Calu3 (cell line): ENCODE data around the gene TBC1D19. TPM values are rescaled to one million over a fixed set of nuclear protein-coding genes. Genes with fewer than 3 reads are reported as not detected.
"Not testable (repeated sequence)": the region's sequence is repeated elsewhere in the genome, so short reads cannot be mapped to it uniquely, and the experiment has no call there.

Experiments used
- BruUV-seq: library from RNA; stranded (reverse); fragments of 400-500 nt; replicated peaks from 2 replicates; lab custom pipeline; 2021; lab: Mats Ljungman, UMichigan
- CTCF ChIA-PET: fragments of 300-600 bp; sonication (Branson Sonifier 250); formaldehyde crosslinking; loops from one replicate; lab custom pipeline; 2022; ENCODE audit warnings: antibody characterized with exemption; lab: Charles Lee
- DNase-seq: peaks from one replicate; pipeline ENCODE4 v3.0.0; 2022
- H3K27ac Mint-ChIP-seq: one replicate; pipeline ENCODE4 v1.8.0; 2022; ENCODE audit warnings: mixed read lengths; ENCODE audit not compliant: unreplicated experiment
- H3K27me3 Mint-ChIP-seq: one replicate; pipeline ENCODE4 v1.8.0; 2022; ENCODE audit warnings: mixed read lengths; ENCODE audit not compliant: unreplicated experiment
- H3K36me3 Mint-ChIP-seq: one replicate; pipeline ENCODE4 v1.8.0; 2022; ENCODE audit warnings: mild to moderate bottlenecking, moderate library complexity, mixed read lengths; ENCODE audit not compliant: insufficient read depth, unreplicated experiment
- H3K4me1 Mint-ChIP-seq: one replicate; pipeline ENCODE4 v1.8.0; 2022; ENCODE audit warnings: mild to moderate bottlenecking, low read depth, mixed read lengths; ENCODE audit not compliant: unreplicated experiment
- H3K4me3 Mint-ChIP-seq: one replicate; pipeline ENCODE4 v1.8.0; 2022; ENCODE audit warnings: mild to moderate bottlenecking, low read depth, moderate library complexity, mixed read lengths; ENCODE audit not compliant: unreplicated experiment
- H3K9me3 Mint-ChIP-seq: one replicate; pipeline ENCODE4 v1.8.0; 2022; ENCODE audit warnings: low read depth, mixed read lengths; ENCODE audit not compliant: unreplicated experiment
- CTCF ChIP-seq: fragments of 200-600 bp; IDR thresholded peaks from one replicate; pipeline ENCODE4 v1.8.0; 2022; ENCODE audit warnings: antibody characterized with exemption; ENCODE audit not compliant: unreplicated experiment
- intact Hi-C: fragments of 100-400 bp; cut with micrococcal nuclease; formaldehyde crosslinking; loops from one replicate; pipeline ENCODE4 v1.10.0; 2022; ENCODE audit not compliant: unreplicated experiment
- total RNA-seq: library from RNA; stranded (reverse); gene quantifications from 2 replicates; pipeline ENCODE4 v1.2.3, GENCODE V29; 2022

The TBC1D19 gene
- total RNA-seq, 1 experiment from 2014 or later = 5.5 TPM

DNA sequence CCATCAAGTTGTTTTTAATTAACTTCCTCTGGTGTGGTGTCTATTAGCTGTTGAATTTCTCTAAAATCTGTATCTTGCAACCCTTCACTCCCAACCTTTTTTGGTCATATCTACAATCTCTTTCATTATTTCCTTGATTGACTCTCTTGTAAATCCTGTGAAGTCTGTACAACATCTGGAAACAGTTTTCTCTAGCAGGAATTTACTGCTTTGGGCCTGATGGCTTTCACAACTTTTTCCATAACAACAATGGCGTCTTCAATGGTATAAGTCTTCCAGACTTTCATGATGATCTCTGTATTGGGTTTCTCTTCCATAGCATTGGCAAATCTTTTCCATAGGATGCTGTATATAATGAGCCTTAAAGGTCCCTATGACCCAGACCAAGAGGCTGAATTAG is 49.0 kb downstream of the TBC1D19 start:
- Mint-ChIP-seq H3K27me3 (no peaks in the 10 kb centered on the region), H3K9me3 (no peaks in the 10 kb centered on the region), H3K36me3 (no peaks in the 10 kb centered on the region), H3K27ac (no peak overlapping the region), H3K4me3 (no peak overlapping the region), H3K4me1 (no peaks in the 10 kb centered on the region)
- DNase-seq = no peak
- CTCF ChIA-PET = no interaction called here
- BruUV-seq = no TSS peak
- TF ChIP-seq CTCF = no peak
- intact Hi-C loops = no loop called here

GRCh38 chr4:26634237-26634636 is 50.4 kb downstream of the TBC1D19 start:
- no peaks in the 10 kb centered on the region for H3K36me3 Mint-ChIP-seq
- no peak for TF ChIP-seq CTCF
- CTCF ChIA-PET = no interaction called here
- BruUV-seq = no TSS peak
- H3K4me3 Mint-ChIP-seq = no peak overlapping the region
- H3K27me3 Mint-ChIP-seq = no peaks in the 10 kb centered on the region
- no peak overlapping the region for H3K27ac Mint-ChIP-seq
- H3K9me3 Mint-ChIP-seq = no peaks in the 10 kb centered on the region
- DNase-seq = no peak
- intact Hi-C loops = no loop called here
- no peaks in the 10 kb centered on the region for H3K4me1 Mint-ChIP-seq

GRCh38 chr4:26636458-26636857 is 52.6 kb downstream of the TBC1D19 start:
- intact Hi-C loops = no loop called here
- no TSS peak for BruUV-seq
- no peak overlapping the region for H3K4me3 Mint-ChIP-seq
- H3K4me1 Mint-ChIP-seq = no peaks in the 10 kb centered on the region
- no peak for TF ChIP-seq CTCF
- DNase-seq = no peak
- CTCF ChIA-PET = interaction anchor here (0.6 kb wide), 1 partner anchor 141 kb away, joined by 3 read pairs; no protein-coding TSS in a partner anchor
- no peak overlapping the region for H3K27ac Mint-ChIP-seq
- H3K27me3 Mint-ChIP-seq = no peaks in the 10 kb centered on the region
- no peaks in the 10 kb centered on the region for H3K36me3 Mint-ChIP-seq
- no peaks in the 10 kb centered on the region for H3K9me3 Mint-ChIP-seq

- H3K27me3 Mint-ChIP-seq, CTCF ChIA-PET, DNase-seq, H3K36me3 Mint-ChIP-seq, intact Hi-C loops, BruUV-seq, H3K4me1 Mint-ChIP-seq, H3K27ac Mint-ChIP-seq, H3K9me3 Mint-ChIP-seq, H3K4me3 Mint-ChIP-seq: not testable (repeated sequence)
These were observed 56.8 kb downstream of the TBC1D19 start for GRCh38 chr4:26640639-26641038.

DNA sequence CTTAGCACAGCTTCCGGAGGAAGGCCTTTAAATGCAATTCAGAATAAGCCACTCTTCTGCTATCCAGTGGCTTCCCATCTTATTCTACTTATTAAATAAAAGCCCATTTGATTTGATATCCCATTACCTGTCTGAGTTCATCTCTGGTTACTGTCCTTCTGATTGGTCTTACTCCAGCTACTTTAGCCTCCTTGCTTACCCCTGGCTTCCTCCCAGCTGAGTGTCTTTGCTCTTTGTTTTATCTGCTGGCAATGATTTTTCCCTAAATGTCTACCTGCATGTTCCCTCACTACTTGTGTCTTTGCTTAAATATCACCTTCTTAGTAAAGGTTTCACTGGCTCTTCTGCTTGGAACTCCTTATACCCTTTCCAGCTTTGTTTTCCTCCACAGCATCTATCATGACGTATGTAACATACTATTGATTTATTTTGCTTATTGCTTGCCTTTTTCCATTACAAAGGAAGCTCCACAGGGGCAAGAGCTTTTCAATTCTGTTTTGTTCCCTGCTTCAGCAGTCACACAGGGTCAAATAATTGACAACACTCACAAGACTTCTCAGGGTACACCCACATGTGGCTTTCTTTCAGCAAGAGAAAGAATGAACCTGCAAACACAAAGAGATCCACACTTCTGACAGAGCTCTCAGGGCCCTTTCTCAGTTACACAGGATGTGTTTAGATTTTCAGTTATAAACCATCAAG is 63.8 kb downstream of the TBC1D19 start:
- Mint-ChIP-seq H3K9me3 (no peaks in the 10 kb centered on the region), H3K27ac (no peak overlapping the region), H3K27me3 (no peaks in the 10 kb centered on the region), H3K4me3 (no peak overlapping the region), H3K4me1 (no peaks in the 10 kb centered on the region), H3K36me3 (no peaks in the 10 kb centered on the region)
- CTCF ChIA-PET = no interaction called here
- BruUV-seq = no TSS peak
- intact Hi-C loops = no loop called here
- no peak for TF ChIP-seq CTCF
- no peak for DNase-seq
